Measurements from ENCODE around the gene ANKRD63.

Gene ANKRD63

DNA sequence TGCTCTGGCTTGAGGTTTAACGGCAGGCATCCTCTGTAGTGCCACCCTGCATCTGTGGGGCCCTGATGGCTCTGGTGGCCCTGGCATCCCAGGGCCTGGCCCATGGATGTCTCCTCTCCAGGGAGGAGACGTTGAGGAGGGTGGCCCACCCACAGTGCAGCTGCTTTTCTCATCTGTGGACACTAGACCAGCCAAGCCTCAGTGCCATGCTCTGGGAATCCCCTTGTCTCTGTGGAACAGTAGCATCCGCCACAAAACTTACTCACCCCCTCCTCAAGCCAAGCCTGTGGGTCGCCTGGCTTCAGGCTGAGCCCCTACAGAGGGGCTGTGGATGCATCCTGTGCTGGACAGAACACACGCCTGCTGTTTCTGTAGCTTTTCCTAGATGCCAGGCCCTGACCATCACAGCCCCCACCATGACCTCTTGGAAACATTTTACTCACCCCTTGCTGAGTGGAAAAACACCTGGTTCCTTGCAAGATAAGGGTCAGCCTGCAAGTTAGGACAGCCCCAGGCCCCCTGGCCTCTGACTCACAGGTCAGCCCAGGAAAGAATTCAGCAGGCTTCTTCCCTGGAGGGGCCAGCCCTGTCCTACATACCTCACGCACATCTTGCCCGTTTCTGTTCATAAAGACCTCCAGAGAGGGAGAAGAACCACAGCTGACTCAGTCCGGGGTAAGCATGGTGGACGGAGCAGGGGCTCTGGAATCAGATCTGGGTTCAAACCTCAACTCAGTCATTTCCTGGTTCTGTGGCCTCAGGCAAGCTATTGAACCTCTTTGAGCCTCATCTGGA is 25.0 kb downstream of the ANKRD63 start:
- DNase-seq (ENCODE audit: low spot score), result no peak

DNA sequence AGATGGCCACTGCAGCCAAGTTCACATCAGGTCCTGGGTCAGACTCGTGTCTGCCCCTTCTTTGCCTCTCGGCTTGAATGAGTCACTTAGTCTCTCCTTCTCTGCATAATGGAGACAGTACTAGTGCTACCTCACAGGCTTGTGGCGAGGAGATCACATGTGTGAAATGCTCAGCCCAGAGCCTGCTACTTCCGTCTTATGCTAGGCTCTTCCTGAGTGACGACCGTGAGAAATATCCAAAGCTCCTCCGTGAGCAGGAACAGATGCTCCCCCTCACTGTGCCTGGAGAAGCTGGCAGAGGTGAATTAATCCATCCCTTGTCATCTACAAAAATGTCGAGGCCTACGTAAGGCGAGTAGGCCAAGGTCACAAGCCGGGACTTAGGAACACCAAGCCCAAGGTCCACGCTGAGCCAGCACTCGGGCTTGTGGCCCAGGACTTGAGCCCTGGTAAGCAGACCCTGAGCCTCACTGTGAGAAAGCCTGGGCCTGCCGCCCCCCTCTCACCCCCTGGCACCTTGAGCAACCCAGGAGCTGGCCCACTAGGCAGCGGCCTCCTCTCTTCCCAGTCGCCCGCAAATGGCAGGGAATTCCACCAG is 26.1 kb downstream of the ANKRD63 start:
- no peak for DNase-seq (ENCODE audit: low spot score)

DNA sequence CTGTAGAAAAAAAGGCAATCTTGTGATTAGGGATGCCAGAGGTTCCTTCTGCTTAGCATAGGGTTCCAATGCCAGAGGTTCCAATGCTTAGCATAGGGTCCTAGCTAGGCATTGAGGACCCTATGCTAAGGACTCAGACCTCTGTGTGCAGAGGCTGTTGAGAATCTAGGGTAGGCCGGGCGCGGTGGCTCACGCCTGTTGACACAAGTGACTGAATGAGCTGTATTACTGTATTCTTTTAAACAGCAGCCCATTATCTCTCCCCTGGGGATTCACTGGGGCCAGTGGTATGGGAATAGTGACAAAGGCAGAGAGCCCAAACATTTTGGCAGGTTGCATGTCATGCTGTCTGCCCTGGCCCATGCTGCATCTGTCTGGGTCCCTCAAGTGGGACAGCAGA is 27.8 kb downstream of the ANKRD63 start:
- no peak for DNase-seq (ENCODE audit: low spot score)

DNA sequence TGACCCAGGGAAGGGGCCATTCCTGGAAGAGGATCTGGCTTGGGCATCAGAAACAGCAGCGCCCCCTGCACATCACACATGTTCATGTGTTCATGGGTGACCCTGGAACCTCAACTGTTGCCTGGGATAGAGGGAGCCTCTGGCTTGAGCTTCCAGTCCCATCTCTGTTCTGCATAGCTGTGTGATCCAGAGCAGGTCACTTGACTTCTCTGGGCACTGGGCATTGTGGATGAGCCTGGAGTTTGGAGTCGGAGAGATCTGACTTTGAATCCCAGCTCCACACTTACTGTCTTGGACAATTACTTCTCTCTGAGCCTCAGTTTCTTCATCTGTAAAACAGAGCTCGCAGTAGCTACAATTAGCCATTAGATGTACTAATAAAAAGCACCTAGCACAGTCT is 28.4 kb downstream of the ANKRD63 start:
- no peak for DNase-seq (ENCODE audit: low spot score)

DNA sequence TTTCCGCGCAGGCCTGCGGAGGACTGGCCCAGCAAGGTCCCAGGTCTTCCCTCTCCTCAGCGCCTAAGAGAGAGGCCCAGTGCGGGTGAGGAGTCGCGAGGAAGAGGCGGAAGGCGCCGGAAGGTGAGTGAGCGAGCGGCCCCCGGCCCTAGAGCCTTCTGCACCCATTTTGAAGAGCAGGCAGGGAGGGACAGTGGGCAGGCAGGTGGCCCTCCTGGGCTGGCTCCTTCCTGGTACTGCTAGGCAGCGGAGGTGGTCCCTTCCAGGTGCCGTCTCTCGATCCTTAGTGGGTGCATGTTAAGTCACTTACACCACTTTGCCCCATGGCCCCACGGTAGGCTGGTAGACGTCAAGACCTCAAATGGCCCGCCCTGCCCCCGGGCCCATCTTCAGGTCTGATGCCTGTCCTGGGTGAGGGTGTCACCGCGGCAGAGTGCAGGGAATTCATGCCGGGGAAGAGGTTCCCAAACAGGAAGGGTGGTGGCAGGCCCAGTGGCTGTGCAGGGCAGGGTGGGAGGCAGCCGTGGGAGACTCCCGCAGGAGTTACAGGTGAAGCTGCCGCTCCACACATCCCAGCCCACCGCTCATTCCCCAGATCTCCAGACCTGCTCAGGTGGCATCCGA is 29.6 kb downstream of the ANKRD63 start:
- DNase-seq (ENCODE audit: low spot score), result no peak

- no peak for DNase-seq (ENCODE audit: low spot score)
Measured at GRCh38 chr15:40252438-40253166, 30.3 kb downstream of the ANKRD63 start.

GRCh38 chr15:40252141-40252437 is 30.8 kb downstream of the ANKRD63 start:
- no peak for DNase-seq (ENCODE audit: low spot score)

DNA sequence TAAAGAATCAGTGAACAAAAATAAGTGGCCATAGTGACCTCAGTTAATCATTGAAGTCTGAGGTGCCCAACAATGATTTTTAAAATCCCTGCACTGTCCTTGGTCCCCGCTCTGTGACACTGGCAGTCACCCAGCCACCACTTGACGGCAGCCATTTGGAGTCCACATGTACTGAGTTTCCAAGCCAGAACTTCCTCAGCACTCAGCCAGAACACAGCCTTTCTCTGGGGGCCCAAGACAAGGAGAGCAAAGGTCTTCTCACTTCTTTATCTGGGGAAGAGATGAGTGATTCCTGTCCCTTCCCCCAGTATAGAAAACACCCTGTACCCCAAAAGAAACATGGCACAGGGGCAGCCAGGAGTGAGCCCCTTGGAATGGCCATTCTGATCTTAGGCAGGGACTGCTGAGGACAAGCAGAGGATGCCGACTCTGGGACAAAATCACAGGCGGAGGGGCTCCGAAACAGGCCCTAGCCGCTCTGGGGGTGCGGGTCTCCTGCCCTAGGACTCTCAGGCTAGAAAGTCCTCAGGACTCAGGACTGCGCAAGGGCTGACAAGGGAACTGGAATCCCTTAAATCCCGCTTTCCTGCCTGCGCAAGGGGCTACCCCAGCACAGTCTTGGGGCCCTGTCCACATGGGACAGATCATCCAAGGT is 31.3 kb downstream of the ANKRD63 start:
- DNase-seq (ENCODE audit: low spot score), result no peak

- DNase-seq (ENCODE audit: low spot score), result no peak
Measured at GRCh38 chr15:40250771-40251483, 31.9 kb downstream of the ANKRD63 start.

GRCh38 chr15:40250304-40250656 is 32.6 kb downstream of the ANKRD63 start:
- no peak for DNase-seq (ENCODE audit: low spot score)

DNA sequence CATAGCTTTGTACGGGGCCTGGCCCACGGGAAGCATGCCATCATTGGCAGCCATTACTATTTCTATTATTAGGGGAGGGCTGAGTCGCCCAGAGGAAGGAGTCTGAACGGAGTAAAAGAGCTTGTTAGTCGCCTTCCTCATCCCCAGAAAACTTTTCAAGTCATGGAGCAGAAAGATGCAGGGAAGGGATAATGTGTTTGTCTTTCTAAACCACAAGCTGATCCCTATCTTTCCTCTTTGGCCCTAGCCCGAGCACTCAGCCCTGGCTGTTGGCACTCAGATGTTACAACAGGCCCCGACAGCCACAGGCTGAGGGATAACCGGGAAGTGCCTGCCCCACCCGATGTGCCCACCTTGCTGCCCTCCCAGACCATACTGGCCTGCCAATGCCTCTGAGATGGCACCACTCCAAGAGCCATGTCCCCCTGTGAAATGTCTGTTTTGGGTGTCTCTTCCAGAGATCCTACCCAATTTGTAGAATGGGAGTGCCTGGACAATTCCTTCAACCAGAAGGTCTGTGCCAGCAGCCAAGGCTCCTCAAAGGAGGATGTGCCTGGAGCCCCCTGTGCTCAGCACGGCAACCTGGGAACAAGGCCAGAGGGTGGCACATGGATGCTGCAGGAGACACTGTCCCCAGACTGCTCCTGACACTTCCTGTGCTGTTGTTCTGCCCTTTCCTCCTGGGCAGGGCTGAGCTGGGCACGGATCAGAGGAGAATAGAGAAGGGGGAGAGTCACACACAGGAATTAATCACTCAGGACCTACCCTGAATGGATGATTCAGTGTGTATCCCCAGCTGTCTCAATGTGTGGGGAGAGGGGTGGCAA is 33.2 kb downstream of the ANKRD63 start:
- DNase-seq (ENCODE audit: low spot score), result peak; percentile 79

GRCh38 chr15:40248006-40248783 is 34.7 kb downstream of the ANKRD63 start:
- no peak for DNase-seq (ENCODE audit: low spot score)

GRCh38 chr15:40247406-40247971 is 35.4 kb downstream of the ANKRD63 start:
- DNase-seq (ENCODE audit: low spot score), result no peak

DNA sequence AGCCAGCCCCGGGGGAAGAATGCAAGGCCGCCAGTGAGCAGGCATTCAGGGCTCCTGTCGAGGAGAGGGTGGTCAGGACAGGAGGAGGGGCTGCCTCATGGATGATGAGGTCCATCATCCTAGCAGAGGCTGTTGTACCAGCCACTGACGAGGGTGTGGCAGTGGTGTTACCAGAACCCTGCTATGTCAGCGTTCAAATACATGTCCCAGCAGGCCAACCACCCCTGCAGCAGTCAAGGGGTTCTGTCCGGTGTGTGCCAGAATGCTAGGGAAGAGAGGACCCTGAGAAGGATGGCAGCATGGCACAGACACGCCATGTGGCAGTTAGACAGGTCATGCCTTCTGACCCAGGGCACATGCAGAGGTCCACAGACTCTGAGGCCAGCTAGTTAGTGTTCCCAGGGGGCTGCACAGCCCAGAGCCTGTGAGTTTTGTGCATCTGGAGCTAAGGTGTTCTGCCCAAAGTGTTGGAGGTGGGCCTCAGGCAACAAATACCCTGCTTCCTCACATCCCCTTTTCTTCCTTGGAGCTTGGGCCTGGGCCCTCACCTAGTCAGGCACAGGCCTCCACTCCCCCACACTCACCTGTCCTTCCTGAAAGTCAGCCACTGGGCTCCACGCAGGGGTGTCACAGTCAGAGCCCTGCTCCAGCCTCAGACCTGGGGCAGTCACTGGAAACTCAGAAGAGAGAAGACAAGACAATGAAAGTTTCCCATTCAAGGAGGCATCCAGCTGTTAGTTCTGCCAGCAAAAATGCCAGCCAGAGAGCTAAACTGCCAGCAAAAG is 36.2 kb downstream of the ANKRD63 start:
- no peak for DNase-seq (ENCODE audit: low spot score)

DNA sequence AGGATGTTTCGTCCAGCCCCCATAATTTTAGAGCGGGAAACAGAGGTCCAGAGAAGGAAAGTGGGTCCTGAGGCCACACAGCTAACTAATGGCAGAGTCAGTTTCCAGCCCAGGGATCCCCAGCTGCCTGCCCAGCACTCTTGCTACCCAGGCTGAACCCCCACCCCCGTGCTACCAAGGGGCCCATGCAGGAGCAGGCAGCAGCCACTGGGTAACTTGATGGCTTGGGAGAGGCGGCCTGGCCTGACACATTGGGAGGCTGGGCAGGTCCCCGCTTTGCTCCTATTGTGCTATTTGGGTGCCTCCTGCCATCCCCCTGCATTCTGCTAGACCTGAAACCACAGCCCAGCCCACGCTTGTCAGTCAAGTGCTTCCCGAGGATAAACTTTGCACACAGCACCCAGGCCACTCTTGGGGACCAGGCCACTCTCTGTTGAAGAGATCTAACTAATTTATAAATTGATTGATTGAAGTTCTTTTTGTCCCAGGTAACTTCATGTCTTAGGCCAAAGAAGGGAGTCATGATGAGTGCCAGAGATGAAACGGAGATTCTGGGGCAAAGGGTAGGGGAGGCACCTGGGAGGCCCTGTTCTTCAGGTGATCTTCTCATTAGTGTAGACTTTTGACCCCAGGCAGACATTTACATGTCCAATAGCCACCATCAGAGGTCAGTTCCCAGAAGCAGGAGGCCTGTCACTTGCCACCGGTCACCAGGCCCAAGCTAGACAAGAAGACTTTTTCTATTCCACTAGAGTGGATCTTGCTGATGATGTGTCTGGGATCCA is 37.0 kb downstream of the ANKRD63 start:
- no peak for DNase-seq (ENCODE audit: low spot score)

- no peak for DNase-seq (ENCODE audit: low spot score)
Measured at GRCh38 chr15:40244961-40245523, 37.8 kb downstream of the ANKRD63 start.

- DNase-seq (ENCODE audit: low spot score), result no peak
Measured at GRCh38 chr15:40243126-40243810, 39.6 kb downstream of the ANKRD63 start.
